Neural cell (in vitro differentiated cells): ENCODE measurements around the gene IL18BP. TPM values are rescaled to one million over a fixed set of nuclear protein-coding genes. Genes with fewer than 3 reads are reported as not detected.

ENCODE experiments used
- H2AFZ ChIP-seq: fragments of 200-600, 300-800 bp; sonication (generic), shearing (Covaris generic); 2 replicates; pipeline ENCODE4 v1.6.0; 2014; ENCODE audit warnings: low read depth, mild to moderate bottlenecking, antibody characterized with exemption, low read length, moderate library complexity
- H3F3A ChIP-seq: fragments of 200-600 bp; shearing (Covaris generic); 2 replicates; pipeline ENCODE4 v1.6.1; 2016; ENCODE audit warnings: mild to moderate bottlenecking, moderate library complexity, mixed read lengths, antibody characterized with exemption, low read length; ENCODE audit not compliant: insufficient read depth, poor library complexity, severe bottlenecking
- H3K27ac ChIP-seq: fragments of 200-600, 300-800 bp; sonication (generic), shearing (Covaris generic); 2 replicates; pipeline ENCODE4 v1.5.1; 2014; ENCODE audit warnings: mild to moderate bottlenecking, low read length, moderate library complexity
- H3K27me3 ChIP-seq: fragments of 300-800, 200-600 bp; sonication (generic), shearing (Covaris generic); 2 replicates; pipeline ENCODE4 v1.6.0; 2014; ENCODE audit warnings: mild to moderate bottlenecking, low read depth, low read length, moderate library complexity; ENCODE audit not compliant: insufficient read depth
- H3K36me3 ChIP-seq: fragments of 300-800, 200-600 bp; sonication (generic), shearing (Covaris generic); 2 replicates; pipeline ENCODE4 v1.5.1; 2014; ENCODE audit warnings: mild to moderate bottlenecking, antibody characterized with exemption, low read length, moderate library complexity; ENCODE audit not compliant: insufficient read depth
- H3K4me2 ChIP-seq: fragments of 300-800, 200-600 bp; sonication (generic), shearing (Covaris generic); 2 replicates; pipeline ENCODE4 v1.6.0; 2014; ENCODE audit warnings: mild to moderate bottlenecking, low read length
- H3K4me3 ChIP-seq: fragments of 300-800, 200-600 bp; sonication (generic), shearing (Covaris generic); 2 replicates; pipeline ENCODE4 v1.5.1; 2014; ENCODE audit warnings: mild to moderate bottlenecking, low read length, moderate library complexity
- H3K79me2 ChIP-seq: fragments of 200-600 bp; shearing (Covaris generic); replicated peaks from 2 replicates; pipeline ENCODE4 v1.6.0; 2014; ENCODE audit warnings: mild to moderate bottlenecking, low read length, moderate library complexity; ENCODE audit not compliant: insufficient read depth
- H3K9ac ChIP-seq: fragments of 300-800, 200-600 bp; sonication (generic), shearing (Covaris generic); 2 replicates; pipeline ENCODE4 v1.6.1; 2016; ENCODE audit warnings: mild to moderate bottlenecking, low read length, mixed read lengths
- H3K9me2 ChIP-seq: fragments of 200-600 bp; shearing (Covaris generic); 2 replicates; pipeline ENCODE4 v1.6.1; 2016; ENCODE audit warnings: mild to moderate bottlenecking, low read length, mixed read lengths; ENCODE audit not compliant: insufficient read depth
- H3K9me3 ChIP-seq: fragments of 200-600, 300-800 bp; sonication (generic), shearing (Covaris generic); 2 replicates; pipeline ENCODE4 v1.6.1; 2016; ENCODE audit warnings: mild to moderate bottlenecking, mixed run types, low read length, moderate library complexity, mixed read lengths
- H4K20me1 ChIP-seq: fragments of 200-600 bp; shearing (Covaris generic); 2 replicates; pipeline ENCODE4 v1.6.1; 2016; ENCODE audit warnings: mild to moderate bottlenecking, mixed run types; ENCODE audit not compliant: insufficient read depth
- CTCF ChIP-seq: fragments of 450-650 bp; IDR thresholded peaks from 2 replicates; pipeline ENCODE4 v1.5.1; 2014; ENCODE audit warnings: antibody characterized with exemption, mild to moderate bottlenecking, moderate library complexity; ENCODE audit not compliant: poor library complexity, severe bottlenecking
- EP300 ChIP-seq: fragments of 450-650 bp; conservative IDR thresholded peaks from 2 replicates; pipeline ENCODE4 v1.6.1; 2014; ENCODE audit warnings: antibody characterized with exemption, mild to moderate bottlenecking, moderate library complexity; ENCODE audit not compliant: poor library complexity, severe bottlenecking
- EZH2 ChIP-seq: fragments of 200-600, 300-800 bp; shearing (Covaris generic), sonication (generic); IDR thresholded peaks from 2 replicates; pipeline ENCODE4 v1.6.1; 2014; ENCODE audit warnings: antibody characterized with exemption, low read length, borderline replicate concordance, mild to moderate bottlenecking; ENCODE audit not compliant: insufficient read depth, poor library complexity, severe bottlenecking
- MXI1 ChIP-seq: fragments of 450-650 bp; conservative IDR thresholded peaks from 2 replicates; pipeline ENCODE4 v1.6.1; 2014; ENCODE audit warnings: antibody characterized with exemption, mild to moderate bottlenecking; ENCODE audit not compliant: poor library complexity, severe bottlenecking
- POLR2AphosphoS5 ChIP-seq: IDR thresholded peaks from 2 replicates; pipeline ENCODE4 v1.6.1; 2012
- RAD21 ChIP-seq: fragments of 450-650 bp; conservative IDR thresholded peaks from 2 replicates; pipeline ENCODE4 v1.6.1; 2014; ENCODE audit warnings: antibody characterized with exemption, mild to moderate bottlenecking, moderate library complexity
- REST ChIP-seq: IDR thresholded peaks from 2 replicates; pipeline ENCODE4 v1.6.1; 2012; ENCODE audit warnings: borderline replicate concordance
- SMC3 ChIP-seq: fragments of 450-650 bp; conservative IDR thresholded peaks from 2 replicates; pipeline ENCODE4 v1.6.1; 2014; ENCODE audit warnings: antibody characterized with exemption, mild to moderate bottlenecking, moderate library complexity; ENCODE audit not compliant: poor library complexity
- TAF1 ChIP-seq: IDR thresholded peaks from 2 replicates; pipeline ENCODE4 v1.6.1; 2012; ENCODE audit warnings: low read depth
- polyA plus RNA-seq: library from polyadenylated mRNA; depleted of rRNA; stranded (reverse); fragments of >200 nt; gene quantifications from 2 replicates; pipeline ENCODE4 v1.2.3, GENCODE V29; 2014

IL18BP gene
- polyA plus RNA-seq, 1 donor from 2014 or later: 3.1 TPM

GRCh38 chr11:72012897-72013721, 14.4 kb downstream of the IL18BP start:
- Histone ChIP-seq H3K9me2 (no peaks in the 10 kb centered on the region), H3K79me2 (no peaks in the 10 kb centered on the region), H3F3A (no peaks in the 10 kb centered on the region), H3K4me3 (no peak overlapping the region), H3K9ac (no peak overlapping the region), H3K27me3 (no peaks in the 10 kb centered on the region), H3K9me3 (no peaks in the 10 kb centered on the region), H2AFZ (no peak overlapping the region), H3K36me3 (no peaks in the 10 kb centered on the region), H3K4me2 (no peak overlapping the region), H3K27ac (no peak overlapping the region), H4K20me1 (peaks cover 3% of the 10 kb centered on the region)
- no peak for TF ChIP-seq REST
- TF ChIP-seq MXI1: no peak
- TF ChIP-seq EZH2: no peak
- TF ChIP-seq POLR2AphosphoS5: no peak
- no peak for TF ChIP-seq CTCF
- TF ChIP-seq EP300: no peak
- TF ChIP-seq TAF1: no peak
- no peak for TF ChIP-seq RAD21
- no peak for TF ChIP-seq SMC3

- Histone ChIP-seq H3K9ac (no peak overlapping the region), H3K9me3 (no peaks in the 10 kb centered on the region), H3K79me2 (no peaks in the 10 kb centered on the region), H3K4me2 (no peak overlapping the region), H3K36me3 (no peaks in the 10 kb centered on the region), H3K27ac (no peak overlapping the region), H4K20me1 (peaks cover 3% of the 10 kb centered on the region), H3K9me2 (no peaks in the 10 kb centered on the region), H3K27me3 (no peaks in the 10 kb centered on the region), H2AFZ (no peak overlapping the region), H3F3A (no peaks in the 10 kb centered on the region), H3K4me3 (no peak overlapping the region)
- TF ChIP-seq MXI1: no peak
- TF ChIP-seq CTCF: no peak
- TF ChIP-seq TAF1: no peak
- no peak for TF ChIP-seq RAD21
- TF ChIP-seq POLR2AphosphoS5: no peak
- no peak for TF ChIP-seq REST
- no peak for TF ChIP-seq EZH2
Measured at GRCh38 chr11:72013765-72014711, 15.3 kb downstream of the IL18BP start.
